Natural killer cell (primary cell): Measurements from ENCODE around the gene KCNQ1OT1. TPM values are rescaled to one million over a fixed set of nuclear protein-coding genes. Genes with fewer than 3 reads are reported as not detected.

ENCODE experiments used
- ATAC-seq, 3 donors: fragments of 150-1000 bp in 2 of 3; fragments of 200-7000 bp in 1 of 3; cut with Tn5 transposase; 1 replicate in 1 of 3; 2 replicates in 2 of 3; pipeline ENCODE4 v1.10.0; 2021; ENCODE audit warnings: mild to moderate bottlenecking in 2 of 3, moderate library complexity in 2 of 3
- DNase-seq, 2 donors: peaks; one replicate each; pipeline versions ENCODE4 v3.0.0 to v3.0.0-alpha.2; 2013 to 2021; ENCODE audit warnings: mixed read lengths in 1 of 2
- H3K27ac ChIP-seq: one replicate; pipeline ENCODE4 v1.5.1; 2013; ENCODE audit warnings: mild to moderate bottlenecking, low read length
- H3K27me3 ChIP-seq: one replicate; pipeline ENCODE4 v1.6.1; 2013; ENCODE audit warnings: low read length; ENCODE audit not compliant: control insufficient read depth, insufficient read depth
- H3K36me3 ChIP-seq: one replicate; pipeline ENCODE4 v1.6.1; 2013; ENCODE audit warnings: low read length; ENCODE audit not compliant: control insufficient read depth, insufficient read depth
- H3K4me1 ChIP-seq: one replicate; pipeline ENCODE4 v1.6.1; 2013; ENCODE audit warnings: low read length; ENCODE audit not compliant: control insufficient read depth, insufficient read depth
- H3K4me3 ChIP-seq: one replicate; pipeline ENCODE4 v1.5.1; 2013; ENCODE audit warnings: low read length
- H3K9me3 ChIP-seq: one replicate; pipeline ENCODE4 v1.6.1; 2013; ENCODE audit warnings: low read length; ENCODE audit not compliant: control insufficient read depth, insufficient read depth
- H3K27ac Mint-ChIP-seq, 2 donors: one replicate each; pipeline ENCODE4 v1.8.0; 2022; ENCODE audit warnings: mild to moderate bottlenecking in 2 of 2, mixed read lengths in 2 of 2, moderate library complexity in 1 of 2
- H3K27me3 Mint-ChIP-seq, 2 donors: one replicate each; pipeline ENCODE4 v1.8.0; 2022; ENCODE audit warnings: low read depth in 2 of 2, mixed read lengths in 2 of 2
- H3K36me3 Mint-ChIP-seq: one replicate; pipeline ENCODE4 v1.8.0; 2022; ENCODE audit warnings: mixed read lengths
- H3K4me1 Mint-ChIP-seq, 2 donors: one replicate each; pipeline ENCODE4 v1.8.0; 2022; ENCODE audit warnings: mixed read lengths in 2 of 2
- H3K4me3 Mint-ChIP-seq: one replicate; pipeline ENCODE4 v1.8.0; 2022; ENCODE audit warnings: mild to moderate bottlenecking, moderate library complexity, mixed read lengths
- H3K9me3 Mint-ChIP-seq, 2 donors: one replicate each; pipeline ENCODE4 v1.8.0; 2022; ENCODE audit warnings: mixed read lengths in 2 of 2
- WGBS: methylation state at CpG from one replicate; pipeline ENCODE4 v1.1.7; 2013; ENCODE audit warnings: missing lambda C conversion rate; ENCODE audit not compliant: insufficient coverage; 5-methylcytosine and 5-hydroxymethylcytosine counted together
- intact Hi-C: fragments of 100-400 bp; cut with micrococcal nuclease; formaldehyde crosslinking; loops from one replicate; pipeline ENCODE4 v1.14.2; 2022
- total RNA-seq, 4 donors: library from RNA; stranded (reverse); fragments of 120-200 nt in 1 of 4; gene quantifications; one replicate each; pipeline versions ENCODE4 v1.2.3 to v1.2.4, GENCODE V29; 2013 to 2022
- TF ChIP-seq, protein P1 (sequence below): fragments of 200-600 bp; IDR thresholded peaks from one replicate; pipeline ENCODE4 v1.8.0; 2022; ENCODE audit warnings: antibody characterized with exemption

KCNQ1OT1 gene
- total RNA-seq, 3 donors from 2014 or later (not counting 1 experiment from before 2014, with no cell fraction given), result 0.72 to 0.78 (median 0.75) TPM

DNA sequence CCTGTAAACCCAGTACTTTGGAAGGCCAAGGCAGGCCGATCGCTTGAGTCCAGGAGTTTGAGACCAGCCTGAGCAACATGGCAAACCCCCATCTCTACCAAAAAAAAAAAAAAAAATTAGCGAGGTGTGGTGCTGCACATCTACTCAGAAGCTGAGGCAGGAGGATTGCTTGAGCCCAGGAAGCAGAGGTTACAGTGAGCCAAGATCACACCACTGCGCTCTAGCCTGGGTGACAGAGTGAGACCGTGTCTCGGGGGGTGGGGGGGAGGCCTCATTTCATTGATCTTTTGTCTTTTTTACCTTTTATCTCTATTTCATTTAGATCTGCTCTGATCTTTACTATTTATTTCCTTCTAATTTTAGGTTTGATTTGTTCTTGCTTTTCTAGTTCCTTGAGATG is 51.8 kb downstream of the KCNQ1OT1 start:
- Mint-ChIP-seq H3K36me3 (peaks cover 50% of the 10 kb centered on the region), H3K4me1 (no peaks in the 10 kb centered on the region), H3K27me3 (peaks cover 17 to 28% of the 10 kb centered on the region in 2 donors), H3K9me3 (peaks cover 18 to 41% of the 10 kb centered on the region in 2 donors), H3K4me3 (no peak overlapping the region), H3K27ac (no peak overlapping the region)
- TF ChIP-seq, protein P1, sequence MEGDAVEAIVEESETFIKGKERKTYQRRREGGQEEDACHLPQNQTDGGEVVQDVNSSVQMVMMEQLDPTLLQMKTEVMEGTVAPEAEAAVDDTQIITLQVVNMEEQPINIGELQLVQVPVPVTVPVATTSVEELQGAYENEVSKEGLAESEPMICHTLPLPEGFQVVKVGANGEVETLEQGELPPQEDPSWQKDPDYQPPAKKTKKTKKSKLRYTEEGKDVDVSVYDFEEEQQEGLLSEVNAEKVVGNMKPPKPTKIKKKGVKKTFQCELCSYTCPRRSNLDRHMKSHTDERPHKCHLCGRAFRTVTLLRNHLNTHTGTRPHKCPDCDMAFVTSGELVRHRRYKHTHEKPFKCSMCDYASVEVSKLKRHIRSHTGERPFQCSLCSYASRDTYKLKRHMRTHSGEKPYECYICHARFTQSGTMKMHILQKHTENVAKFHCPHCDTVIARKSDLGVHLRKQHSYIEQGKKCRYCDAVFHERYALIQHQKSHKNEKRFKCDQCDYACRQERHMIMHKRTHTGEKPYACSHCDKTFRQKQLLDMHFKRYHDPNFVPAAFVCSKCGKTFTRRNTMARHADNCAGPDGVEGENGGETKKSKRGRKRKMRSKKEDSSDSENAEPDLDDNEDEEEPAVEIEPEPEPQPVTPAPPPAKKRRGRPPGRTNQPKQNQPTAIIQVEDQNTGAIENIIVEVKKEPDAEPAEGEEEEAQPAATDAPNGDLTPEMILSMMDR, result no peak
- H3K4me1 ChIP-seq, result no peaks in the 10 kb centered on the region
- peaks cover 31% of the 10 kb centered on the region for H3K9me3 ChIP-seq
- 88% methylated on average over 4 of the region's 6 CpGs for WGBS
- H3K36me3 ChIP-seq, result no peaks in the 10 kb centered on the region
- ATAC-seq (no peak), DNase-seq (no peak)
- H3K4me3 ChIP-seq, result no peak overlapping the region
- H3K27me3 ChIP-seq, result no peaks in the 10 kb centered on the region
- intact Hi-C loops, result no loop called here
- H3K27ac ChIP-seq, result no peak overlapping the region

DNA sequence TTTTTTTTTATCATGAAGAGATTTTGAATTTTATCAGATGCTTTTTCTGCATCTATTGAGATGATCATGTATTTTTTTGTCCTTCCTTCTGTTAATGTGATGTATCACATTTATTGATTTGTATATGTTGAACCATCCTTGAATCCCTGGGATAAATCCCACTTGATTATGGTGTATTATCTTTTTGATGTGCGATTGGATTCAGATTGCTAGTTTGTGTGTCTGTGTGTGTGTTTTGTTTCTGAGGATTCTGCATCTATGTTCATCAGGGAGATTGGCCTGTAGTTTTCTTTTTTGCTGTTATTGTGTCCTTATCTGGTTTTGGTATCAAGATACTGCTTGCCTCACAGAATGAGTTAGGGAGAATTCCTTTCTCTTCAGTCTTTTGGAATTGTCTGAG is 52.6 kb downstream of the KCNQ1OT1 start:
- WGBS, result 100% methylated on average over 1 of the region's 1 CpG
- ATAC-seq (no peak), DNase-seq (no peak)
- Histone ChIP-seq H3K36me3 (no peaks in the 10 kb centered on the region), H3K27me3 (no peaks in the 10 kb centered on the region), H3K9me3 (peaks cover 31% of the 10 kb centered on the region), H3K4me3 (no peak overlapping the region), H3K4me1 (no peaks in the 10 kb centered on the region), H3K27ac (no peak overlapping the region)
- Mint-ChIP-seq H3K27me3 (peaks cover 14 to 28% of the 10 kb centered on the region in 2 donors), H3K4me3 (no peak overlapping the region), H3K4me1 (no peaks in the 10 kb centered on the region), H3K27ac (no peak overlapping the region), H3K36me3 (peaks cover 51% of the 10 kb centered on the region), H3K9me3 (peaks cover 21 to 45% of the 10 kb centered on the region in 2 donors)
- TF ChIP-seq, protein P1, result no peak
- intact Hi-C loops, result no loop called here

DNA sequence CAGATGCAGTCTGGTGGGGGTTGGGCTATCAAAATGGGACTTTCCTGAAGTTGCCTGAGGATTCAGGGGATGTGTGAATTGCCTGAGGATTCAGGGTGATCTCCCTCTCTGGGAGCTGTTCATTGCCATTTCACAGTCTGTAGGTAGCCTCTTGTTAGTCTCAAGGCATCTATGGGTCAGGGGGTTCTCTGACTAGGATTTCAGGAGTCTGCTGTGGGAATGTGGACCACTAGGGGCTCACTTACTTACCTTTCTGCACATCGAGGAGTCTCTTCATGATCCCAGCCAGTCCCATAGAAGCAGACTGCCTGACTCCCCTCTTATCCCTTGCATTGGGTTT is 54.0 kb downstream of the KCNQ1OT1 start:
- WGBS, result 93% methylated on average over 1 of the region's 1 CpG
- Mint-ChIP-seq H3K36me3 (peaks cover 65% of the 10 kb centered on the region), H3K27ac (no peak overlapping the region), H3K27me3 (peaks cover 14 to 33% of the 10 kb centered on the region in 2 donors), H3K4me1 (no peaks in the 10 kb centered on the region), H3K4me3 (no peak overlapping the region), H3K9me3 (peaks cover 21 to 44% of the 10 kb centered on the region in 2 donors)
- H3K4me3 ChIP-seq, result no peak overlapping the region
- ATAC-seq (no peak), DNase-seq (no peak)
- TF ChIP-seq, protein P1, result no peak
- H3K9me3 ChIP-seq, result peaks cover 24% of the 10 kb centered on the region
- no peak overlapping the region for H3K27ac ChIP-seq
- no peaks in the 10 kb centered on the region for H3K36me3 ChIP-seq
- intact Hi-C loops, result no loop called here
- H3K27me3 ChIP-seq, result no peaks in the 10 kb centered on the region
- H3K4me1 ChIP-seq, result no peaks in the 10 kb centered on the region
